ENCODE measurements around the gene USP5. TPM values are rescaled to one million over a fixed set of nuclear protein-coding genes. Genes with fewer than 3 reads are reported as not detected.

USP5 gene
- total RNA-seq, 1 experiment from 2014 or later: 158 TPM

- TF ChIP-seq ATF6 (CRISPR knock-in tag; IDR thresholded peaks at IDR 0.05) (no peak), MYBL2 (CRISPR knock-in tag; IDR thresholded peaks at IDR 0.05) (no peak), ZBTB43 (CRISPR knock-in tag; IDR thresholded peaks at IDR 0.05) (no peak), MAX (CRISPR knock-in tag; IDR thresholded peaks at IDR 0.05) (no peak), GTF2I (CRISPR knock-in tag; conservative IDR thresholded peaks at IDR 0.05) (no peak)
These were observed 9.0 kb downstream of the USP5 start (continued) for GRCh38 chr12:6860942-6861341.

- no peak overlapping the region for H3K27ac Mint-ChIP-seq
- no peak overlapping the region for H3K4me3 Mint-ChIP-seq
- TF ChIP-seq ZNF219 (CRISPR knock-in tag; IDR thresholded peaks at IDR 0.05; ENCODE audit: borderline replicate concordance): no peak
- TF ChIP-seq SMAD3 (CRISPR knock-in tag; IDR thresholded peaks at IDR 0.05; ENCODE audit: borderline replicate concordance): no peak
- TF ChIP-seq NFE2L1 (CRISPR knock-in tag; IDR thresholded peaks at IDR 0.05): no peak
- TF ChIP-seq ELF4 (CRISPR knock-in tag; IDR thresholded peaks at IDR 0.05; ENCODE audit: low read depth): no peak
- TF ChIP-seq ZNF281 (CRISPR knock-in tag; IDR thresholded peaks at IDR 0.05): no peak
- no peak for TF ChIP-seq FOXP1 (CRISPR knock-in tag; IDR thresholded peaks at IDR 0.05; ENCODE audit: borderline replicate concordance)
- TF ChIP-seq CTCF (IDR thresholded peaks at IDR 0.05): no peak
- TF ChIP-seq ZNF232 (CRISPR knock-in tag; IDR thresholded peaks at IDR 0.05): no peak
- no peak for TF ChIP-seq FOXP4 (CRISPR knock-in tag; IDR thresholded peaks at IDR 0.05)
- TF ChIP-seq ZNF263 (CRISPR knock-in tag; IDR thresholded peaks at IDR 0.05; ENCODE audit: low read depth): no peak
- no peak for TF ChIP-seq USF1 (CRISPR knock-in tag; IDR thresholded peaks at IDR 0.05)
- no peak for TF ChIP-seq NFATC4 (CRISPR knock-in tag; IDR thresholded peaks at IDR 0.05)
- TF ChIP-seq AFF4 (CRISPR knock-in tag; IDR thresholded peaks at IDR 0.05; ENCODE audit: borderline replicate concordance): no peak
- TF ChIP-seq GTF2I (CRISPR knock-in tag; conservative IDR thresholded peaks at IDR 0.05): no peak
- no peak for TF ChIP-seq E2F1 (CRISPR knock-in tag; IDR thresholded peaks at IDR 0.05)
- no peak for TF ChIP-seq CBFB (CRISPR knock-in tag; IDR thresholded peaks at IDR 0.05; ENCODE audit: low read depth)
These were observed 9.4 kb downstream of the USP5 start for GRCh38 chr12:6861391-6861790.

More at GRCh38 chr12:6861391-6861790, 9.4 kb downstream of the USP5 start:
- peaks cover 14% of the 10 kb centered on the region for H3K4me1 Mint-ChIP-seq
- POLR2A ChIA-PET: no interaction called here
- no peak for ATAC-seq
- DNase-seq (ENCODE audit: low spot score): no peak
- peaks cover 77% of the 10 kb centered on the region for H3K36me3 Mint-ChIP-seq
- CTCF ChIA-PET: interaction anchor here (0.7 to 0.8 kb wide), 3 partner anchors 8 to 26 kb away, joined by 3 to 4 read pairs (median 3); no protein-coding TSS in a partner anchor
- no peaks in the 10 kb centered on the region for H3K27me3 Mint-ChIP-seq (ENCODE audit: low read depth)
- no peaks in the 10 kb centered on the region for H3K9me3 Mint-ChIP-seq

Data from WTC11 (cell line).